ENCODE results near the gene TM4SF5.

TM4SF5 gene

GRCh38 chr17:4742133-4742532 lies 29.6 kb upstream of the TM4SF5 start:
- H3K27me3 Mint-ChIP-seq = peaks cover 64% of the 10 kb centered on the region
- peaks cover 29% of the 10 kb centered on the region for H3K4me1 Mint-ChIP-seq
- no peak overlapping the region for H3K27ac Mint-ChIP-seq
- H3K4me3 Mint-ChIP-seq = no peak overlapping the region
- ATAC-seq = no peak
- no peaks in the 10 kb centered on the region for H3K9me3 Mint-ChIP-seq
- DNase-seq = no peak

DNA sequence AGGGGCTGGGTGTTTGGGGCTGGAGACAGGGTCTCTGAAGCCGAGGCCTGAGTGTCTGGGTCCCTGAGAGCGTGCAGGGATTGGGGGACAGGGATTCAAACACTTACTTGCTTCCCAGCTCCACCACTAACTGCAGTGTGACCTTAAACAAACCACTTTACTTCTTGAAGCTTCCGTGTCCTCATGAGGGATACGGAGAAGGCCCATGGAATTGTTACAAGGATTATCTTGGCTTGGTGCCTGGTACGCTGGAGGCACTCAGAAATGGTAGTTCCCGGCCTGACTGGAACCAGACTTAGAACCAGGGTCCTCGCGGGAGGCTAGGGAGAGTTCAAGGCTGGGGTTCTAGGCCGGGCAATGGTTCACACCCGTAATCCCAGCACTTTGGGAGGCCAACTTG lies 29.1 kb upstream of the TM4SF5 start:
- Mint-ChIP-seq H3K27ac (no peak overlapping the region), H3K27me3 (peaks cover 64% of the 10 kb centered on the region), H3K4me3 (no peak overlapping the region), H3K4me1 (peaks cover 32% of the 10 kb centered on the region), H3K9me3 (no peaks in the 10 kb centered on the region)
- no peak for DNase-seq
- no peak for ATAC-seq

DNA sequence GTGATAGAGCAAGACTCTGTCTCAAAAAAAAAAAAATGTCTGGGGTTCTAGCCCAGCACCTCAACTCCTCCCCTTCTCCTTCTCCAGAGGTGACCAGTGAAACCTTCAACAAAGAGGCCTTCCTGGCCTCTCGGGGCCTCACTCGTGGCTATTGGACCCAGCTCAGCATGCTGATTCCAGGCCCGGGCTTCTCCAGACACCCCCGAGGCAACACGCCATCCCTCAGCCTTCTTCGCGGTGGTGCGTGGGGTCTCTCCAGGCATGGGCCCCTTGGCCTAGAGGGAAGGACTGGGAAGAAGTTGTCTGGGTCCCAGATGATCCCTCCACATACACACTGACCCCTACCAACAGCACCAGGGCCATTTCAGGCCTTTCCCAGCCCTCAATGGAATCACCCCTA lies 28.5 kb upstream of the TM4SF5 start:
- Mint-ChIP-seq H3K27ac (no peak overlapping the region), H3K9me3 (no peaks in the 10 kb centered on the region), H3K4me3 (no peak overlapping the region), H3K4me1 (peaks cover 35% of the 10 kb centered on the region), H3K27me3 (peaks cover 62% of the 10 kb centered on the region)
- ATAC-seq = no peak
- no peak for DNase-seq

DNA sequence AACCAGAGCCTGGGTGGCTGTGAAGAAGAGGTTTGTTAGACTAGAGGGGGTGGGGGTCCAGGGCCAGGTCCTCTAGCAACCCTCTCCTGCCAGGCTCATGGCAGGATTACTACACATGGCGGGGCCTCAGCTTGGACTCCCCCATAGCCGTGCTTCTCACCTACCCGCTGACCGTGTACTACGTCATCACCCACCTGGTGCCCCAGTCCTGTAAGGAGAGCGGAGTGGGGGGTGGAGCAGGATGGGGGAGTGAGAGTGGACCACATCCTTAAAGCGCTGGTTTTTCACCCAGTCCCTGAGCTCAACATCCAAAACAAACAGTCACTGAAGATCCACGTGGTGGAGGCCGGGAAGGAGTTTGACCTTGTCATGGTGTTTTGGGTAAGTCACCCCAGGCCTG lies 27.8 kb upstream of the TM4SF5 start:
- no peak for ATAC-seq

GRCh38 chr17:4744999-4745969 lies 26.4 kb upstream of the TM4SF5 start:
- ATAC-seq (peak; percentile 54), DNase-seq (no peak)
- Mint-ChIP-seq H3K4me1 (peaks cover 27% of the 10 kb centered on the region), H3K27me3 (peaks cover 47% of the 10 kb centered on the region), H3K9me3 (no peaks in the 10 kb centered on the region), H3K4me3 (no peak overlapping the region), H3K27ac (peak overlapping the region in 1 of 2 donors; percentile 86)

More for the DNA sequence above, 27.8 kb upstream of the TM4SF5 start:
- Mint-ChIP-seq H3K27me3 (peaks cover 55% of the 10 kb centered on the region), H3K9me3 (no peaks in the 10 kb centered on the region), H3K4me1 (peaks cover 35% of the 10 kb centered on the region), H3K4me3 (no peak overlapping the region), H3K27ac (no peak overlapping the region)
- no peak for DNase-seq

- no peaks in the 10 kb centered on the region for H3K9me3 Mint-ChIP-seq
- peak overlapping the region; percentile 61 to 73 for H3K4me3 Mint-ChIP-seq
- H3K4me1 Mint-ChIP-seq = peaks cover 23% of the 10 kb centered on the region
- ATAC-seq (peak; percentile 84), DNase-seq (no peak)
- H3K27ac Mint-ChIP-seq = peak overlapping the region in 1 of 2 donors; percentile 30
- peaks cover 24% of the 10 kb centered on the region for H3K27me3 Mint-ChIP-seq
Observed at GRCh38 chr17:4747847-4748246, 23.8 kb upstream of the TM4SF5 start.

DNA sequence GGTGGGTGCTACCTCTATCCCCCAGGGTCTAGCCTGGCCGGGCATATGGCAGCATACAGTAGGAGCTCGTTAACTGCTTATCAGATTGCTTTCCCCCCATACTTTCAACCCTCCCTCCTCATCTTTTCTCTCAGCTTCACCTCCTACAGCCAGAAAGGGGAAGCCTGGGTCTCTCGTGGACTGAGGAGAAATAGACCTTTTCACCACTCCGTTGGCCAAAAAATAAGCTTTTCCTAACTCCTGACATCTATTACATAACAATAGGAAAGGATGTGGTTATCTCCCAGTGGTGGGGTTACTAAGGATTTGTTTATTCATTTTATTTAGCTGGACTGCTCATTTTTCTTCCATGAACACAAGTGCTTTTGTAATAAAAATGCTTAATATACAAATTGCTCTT lies 23.0 kb upstream of the TM4SF5 start:
- DNase-seq (no peak), ATAC-seq (no peak)
- H3K9me3 Mint-ChIP-seq = no peaks in the 10 kb centered on the region
- H3K27ac Mint-ChIP-seq = no peak overlapping the region
- peak overlapping the region in 1 of 2 donors; percentile 61 for H3K4me3 Mint-ChIP-seq
- peaks cover 23% of the 10 kb centered on the region for H3K4me1 Mint-ChIP-seq
- H3K27me3 Mint-ChIP-seq = peaks cover 24% of the 10 kb centered on the region

- Mint-ChIP-seq H3K4me1 (peaks cover 14% of the 10 kb centered on the region), H3K27ac (no peak overlapping the region), H3K9me3 (no peaks in the 10 kb centered on the region), H3K27me3 (peaks cover 21% of the 10 kb centered on the region), H3K4me3 (no peak overlapping the region)
- no peak for ATAC-seq
- DNase-seq = no peak
Observed at GRCh38 chr17:4750606-4751005, 21.1 kb upstream of the TM4SF5 start.

DNA sequence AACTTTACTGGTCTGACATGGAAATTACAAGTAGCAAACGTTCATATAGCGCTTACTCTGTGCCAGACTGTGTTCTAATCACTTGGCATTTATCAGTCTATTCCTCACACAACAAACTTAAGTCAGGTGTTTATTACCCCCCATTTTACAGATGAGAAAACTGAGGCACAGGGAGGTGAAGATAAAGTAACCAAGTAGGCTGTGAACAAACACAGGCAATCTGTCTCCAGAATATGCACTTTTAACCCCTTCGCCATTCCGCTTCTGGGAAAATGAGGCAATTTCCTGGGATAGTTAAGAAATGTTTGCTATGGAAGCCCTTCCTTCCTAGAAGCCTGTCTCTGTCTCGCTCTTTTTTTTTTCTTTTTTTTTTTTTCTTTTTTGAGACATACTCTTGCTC lies 19.8 kb upstream of the TM4SF5 start:
- no peak for DNase-seq
- H3K4me3 Mint-ChIP-seq = no peak overlapping the region
- H3K4me1 Mint-ChIP-seq = peaks cover 14% of the 10 kb centered on the region
- ATAC-seq = no peak
- peaks cover 20% of the 10 kb centered on the region for H3K27me3 Mint-ChIP-seq
- no peak overlapping the region for H3K27ac Mint-ChIP-seq
- no peaks in the 10 kb centered on the region for H3K9me3 Mint-ChIP-seq

GRCh38 chr17:4753392-4753791 lies 18.3 kb upstream of the TM4SF5 start:
- no peak for ATAC-seq
- no peak overlapping the region for H3K27ac Mint-ChIP-seq
- no peak for DNase-seq
- H3K4me3 Mint-ChIP-seq = no peak overlapping the region
- H3K4me1 Mint-ChIP-seq = peaks cover 5% of the 10 kb centered on the region
- peaks cover 20% of the 10 kb centered on the region for H3K27me3 Mint-ChIP-seq
- H3K9me3 Mint-ChIP-seq = no peaks in the 10 kb centered on the region

DNA sequence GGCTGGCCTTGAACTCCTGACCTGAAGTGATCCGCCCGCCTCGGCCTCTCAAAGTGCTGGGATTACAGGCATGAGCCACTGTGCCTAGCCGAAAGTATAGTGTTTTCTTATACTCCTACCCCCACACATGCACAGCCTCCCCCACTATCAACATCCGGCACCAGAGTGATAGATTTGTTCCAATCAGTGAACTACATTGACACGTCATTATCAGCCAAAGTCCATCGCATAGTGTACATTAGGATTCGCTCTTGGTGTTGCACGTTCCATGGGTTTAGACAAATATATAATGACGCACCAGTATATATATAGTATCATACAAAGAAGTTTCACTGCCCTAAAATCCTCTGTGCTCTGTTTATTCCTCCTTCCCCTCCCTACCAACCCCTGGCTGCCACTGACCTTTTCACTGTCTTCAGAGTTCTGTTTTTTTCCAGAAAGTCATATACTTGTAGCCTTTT lies 11.9 kb upstream of the TM4SF5 start:
- H3K27me3 Mint-ChIP-seq = peaks cover 8% of the 10 kb centered on the region
- no peaks in the 10 kb centered on the region for H3K9me3 Mint-ChIP-seq
- no peak for ATAC-seq
- no peak overlapping the region for H3K4me3 Mint-ChIP-seq
- H3K4me1 Mint-ChIP-seq = no peaks in the 10 kb centered on the region
- no peak overlapping the region for H3K27ac Mint-ChIP-seq
- no peak for DNase-seq

GRCh38 chr17:4764595-4764994 lies 7.1 kb upstream of the TM4SF5 start:
- H3K4me3 Mint-ChIP-seq = no peak overlapping the region
- ATAC-seq = no peak
- H3K27me3 Mint-ChIP-seq = peaks cover 9% of the 10 kb centered on the region
- H3K9me3 Mint-ChIP-seq = no peaks in the 10 kb centered on the region
- no peak for DNase-seq
- no peaks in the 10 kb centered on the region for H3K4me1 Mint-ChIP-seq
- H3K27ac Mint-ChIP-seq = no peak overlapping the region

GRCh38 chr17:4766201-4766600 lies 5.5 kb upstream of the TM4SF5 start:
- ATAC-seq (no peak), DNase-seq (no peak)
- H3K4me3 Mint-ChIP-seq = no peak overlapping the region
- H3K27me3 Mint-ChIP-seq = peaks cover 9% of the 10 kb centered on the region
- peaks cover under 1% of the 10 kb centered on the region for H3K4me1 Mint-ChIP-seq
- H3K9me3 Mint-ChIP-seq = no peaks in the 10 kb centered on the region
- no peak overlapping the region for H3K27ac Mint-ChIP-seq

DNA sequence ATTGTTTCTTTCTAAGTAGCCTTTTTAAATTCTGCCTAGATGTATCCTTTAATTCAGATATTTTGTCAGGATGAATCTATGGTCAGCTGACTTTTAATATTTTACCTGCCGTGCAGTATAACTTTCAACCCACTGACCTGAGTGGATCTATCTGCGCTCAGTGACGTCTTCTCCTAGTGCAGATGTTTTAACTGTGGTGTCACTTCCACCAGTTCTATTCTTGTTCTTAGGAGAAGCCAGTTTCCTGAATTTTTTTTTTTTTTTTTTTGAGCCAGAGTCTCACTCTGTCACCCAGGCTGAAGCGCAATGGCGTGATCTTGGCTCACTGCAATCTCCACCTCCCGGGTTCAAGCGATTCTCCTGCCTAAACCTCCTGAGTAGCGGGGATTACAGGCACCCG lies 5.0 kb upstream of the TM4SF5 start:
- H3K4me1 Mint-ChIP-seq = peaks cover 6% of the 10 kb centered on the region
- peaks cover 9% of the 10 kb centered on the region for H3K27me3 Mint-ChIP-seq
- ATAC-seq = no peak
- DNase-seq = no peak
- no peak overlapping the region for H3K27ac Mint-ChIP-seq
- no peak overlapping the region for H3K4me3 Mint-ChIP-seq
- H3K9me3 Mint-ChIP-seq = no peaks in the 10 kb centered on the region

GRCh38 chr17:4768298-4768697 lies 3.4 kb upstream of the TM4SF5 start:
- H3K27me3 Mint-ChIP-seq = peaks cover 9% of the 10 kb centered on the region
- no peak for ATAC-seq
- no peak overlapping the region for H3K4me3 Mint-ChIP-seq
- no peak for DNase-seq
- no peaks in the 10 kb centered on the region for H3K9me3 Mint-ChIP-seq
- H3K27ac Mint-ChIP-seq = no peak overlapping the region
- H3K4me1 Mint-ChIP-seq = peaks cover 10% of the 10 kb centered on the region

GRCh38 chr17:4769628-4770027 lies 2.1 kb upstream of the TM4SF5 start:
- Mint-ChIP-seq H3K27me3 (peaks cover 9% of the 10 kb centered on the region), H3K4me3 (no peak overlapping the region), H3K27ac (no peak overlapping the region), H3K4me1 (peaks cover 10% of the 10 kb centered on the region), H3K9me3 (no peaks in the 10 kb centered on the region)
- DNase-seq = no peak
- ATAC-seq = no peak

All from stimulated activated naive CD8-positive, alpha-beta T cell treated with anti-CD3 and anti-CD28 coated beads, Interleukin-15, amount 100 ng/mL, for 72 hours (primary cell).